K562 (cell line): Measurements from ENCODE around the gene ELMO3. TPM values are rescaled to one million over a fixed set of nuclear protein-coding genes. Genes with fewer than 3 reads are reported as not detected.

ENCODE experiments used
- DIDO1 ChIP-seq: fragments of 450-650 bp; IDR thresholded peaks from 2 replicates; pipeline ENCODE4 v1.6.1; 2016; ENCODE audit warnings: low read depth, missing biosample characterization, missing genetic modification characterization
- DNMT1 ChIP-seq: fragments of 450-650 bp; IDR thresholded peaks from 2 replicates; pipeline ENCODE4 v1.6.1; 2016; ENCODE audit warnings: antibody characterized with exemption, mild to moderate bottlenecking
- FIP1L1 ChIP-seq: fragments of 200-400 bp; formaldehyde crosslinking; IDR thresholded peaks from 2 replicates; pipeline ENCODE4 v1.6.1; 2018; ENCODE audit warnings: mild to moderate bottlenecking, low read depth, low read length; ENCODE audit not compliant: poor library complexity, severe bottlenecking
- FOXO4 ChIP-seq: fragments of 450-650 bp; formaldehyde crosslinking; IDR thresholded peaks from 2 replicates; pipeline ENCODE4 v1.4.0; 2020; ENCODE audit warnings: mild to moderate bottlenecking, moderate library complexity
- HDAC1 ChIP-seq, 2 experiments: fragments of 450-650 bp; IDR thresholded peaks; 2 replicates each; pipeline ENCODE4 v1.6.1; 2016 to 2017; ENCODE audit warnings: inconsistent platforms in 1 of 2, mild to moderate bottlenecking in 1 of 2, moderate library complexity in 1 of 2
- MAZ ChIP-seq, 2 experiments: fragments of 450-650 bp in 1 of 2; sonication (generic) in 1 of 2; formaldehyde crosslinking; IDR thresholded peaks in 1 of 2; conservative IDR thresholded peaks in 1 of 2; 2 replicates each; pipeline versions ENCODE4 v1.4.0 to v1.5.0; 2020; ENCODE audit warnings: mild to moderate bottlenecking in 1 of 2, missing genetic modification reagents in 1 of 2
- MLLT1 ChIP-seq, 2 experiments: fragments of 450-650 bp; IDR thresholded peaks; 2 replicates each; pipeline ENCODE4 v1.6.1; 2016
- NCOA6 ChIP-seq: fragments of 450-650 bp; IDR thresholded peaks from 2 replicates; pipeline ENCODE4 v1.6.1; 2017; ENCODE audit warnings: mild to moderate bottlenecking
- NFATC3 ChIP-seq: fragments of 450-650 bp; IDR thresholded peaks from 2 replicates; pipeline ENCODE4 v1.6.1; 2017; ENCODE audit warnings: mild to moderate bottlenecking
- OTX1 ChIP-seq: fragments of 450-650 bp; formaldehyde crosslinking; IDR thresholded peaks from 2 replicates; pipeline ENCODE4 v1.4.0; 2022; ENCODE audit warnings: mild to moderate bottlenecking
- RBM25 ChIP-seq: fragments of 200-400 bp; formaldehyde crosslinking; IDR thresholded peaks from 2 replicates; pipeline ENCODE4 v1.6.1; 2018; ENCODE audit warnings: low read length, low read depth, moderate library complexity; ENCODE audit not compliant: severe bottlenecking
- RBM34 ChIP-seq: fragments of 200-400 bp; formaldehyde crosslinking; IDR thresholded peaks from 2 replicates; pipeline ENCODE4 v1.6.1; 2018; ENCODE audit warnings: low read length, borderline replicate concordance; ENCODE audit not compliant: insufficient read depth
- SIN3A ChIP-seq, 2 experiments: fragments of 150-350 bp in 1 of 2; IDR thresholded peaks; 2 replicates each; pipeline ENCODE4 v1.6.1; 2011 to 2016; ENCODE audit warnings: borderline replicate concordance in 2 of 2, low read depth in 2 of 2, low read length in 2 of 2, mild to moderate bottlenecking in 2 of 2, moderate library complexity in 2 of 2; ENCODE audit not compliant: control insufficient read depth in 1 of 2
- TCF15 ChIP-seq: fragments of 250-450 bp; sonication (Bioruptor Pico); IDR thresholded peaks from 2 replicates; pipeline ENCODE4 v1.8.0; 2022; ENCODE audit warnings: moderate library complexity, mild to moderate bottlenecking, inconsistent platforms
- WHSC1 ChIP-seq: IDR thresholded peaks from one replicate; pipeline ENCODE4 v1.6.1; 2012; ENCODE audit warnings: low read length, control low read depth, inconsistent platforms
- ZBTB7A ChIP-seq: IDR thresholded peaks from 2 replicates; pipeline ENCODE4 v1.6.1; 2011; ENCODE audit warnings: low read depth, mild to moderate bottlenecking, low read length, moderate library complexity, borderline replicate concordance; ENCODE audit not compliant: control insufficient read depth
- ZBTB9 ChIP-seq: fragments of 450-650 bp; formaldehyde crosslinking; IDR thresholded peaks from 2 replicates; pipeline ENCODE4 v1.4.0; 2020; ENCODE audit warnings: mild to moderate bottlenecking, moderate library complexity
- ZNF274 ChIP-seq: IDR thresholded peaks from 2 replicates; pipeline ENCODE4 v1.6.1; 2011; ENCODE audit warnings: low read depth, mild to moderate bottlenecking, low read length, moderate library complexity, borderline replicate concordance
- ZNF740 ChIP-seq, 3 experiments: fragments of 200-800 bp in 1 of 3; sonication (Bioruptor generic) in 1 of 3; sonication (generic) in 1 of 3; formaldehyde crosslinking in 1 of 3; IDR thresholded peaks; 2 replicates each; pipeline versions ENCODE4 v1.6.1 to v1.8.0; 2016 to 2022; ENCODE audit warnings: mild to moderate bottlenecking in 2 of 3, missing compliant biosample characterization in 2 of 3, missing genetic modification characterization in 2 of 3, missing genetic modification reagents in 1 of 3
- polyA plus RNA-seq, 8 experiments: library from polyadenylated mRNA; depleted of rRNA in 4 of 8; stranded (reverse) in 5 of 8; unstranded in 3 of 8; fragments of >200 nt; fragmentation: Nextera tagmentation in 2 of 8; fragmentation: Illumina TruSeq in 1 of 8; extraction: Ambion mirVana in 2 of 8; extraction: Trizol in 1 of 8; gene quantifications; 2 replicates each; pipeline versions ENCODE4 v1.2.1 to v1.2.3, GENCODE V29; 2011 to 2014; ENCODE audit warnings: inconsistent platforms in 1 of 8, missing spikeins in 1 of 8
- total RNA-seq, 7 experiments: library from RNA; depleted of rRNA in 6 of 7; stranded (reverse); fragments of >200 nt in 6 of 7; fragmentation: Illumina TruSeq in 2 of 7; extraction: Trizol in 2 of 7; gene quantifications; 2 replicates each; pipeline versions ENCODE4 v1.2.1 to v1.2.3, GENCODE V29; 2011 to 2021; ENCODE audit warnings: low replicate concordance in 1 of 7

ELMO3 gene
- total and polyA plus RNA-seq, 9 of the 15 experiments (the other 6 are each of a cell fraction or from before 2014, with no cell fraction given): 0.04 to 5.1 (median 1.5) TPM

GRCh38 chr16:67226804-67227566 is 28.1 kb downstream of the ELMO3 start, which contains the start of gene TMEM208 (continued):
- peak; percentile 50; the same call in 1 of the 2 replicates for TF ChIP-seq DNMT1
- peak; percentile 97 for TF ChIP-seq DIDO1 (tag)
- no peak for TF ChIP-seq RBM25
- TF ChIP-seq TCF15 (CRISPR knock-in tag): no peak
- no peak for TF ChIP-seq NFATC3
- TF ChIP-seq RBM34: no peak
- TF ChIP-seq ZNF740 (CRISPR knock-in tag; IDR thresholded peaks at IDR 0.05): peak; percentile 56; the same call in 1 of the 2 replicates
- no peak for TF ChIP-seq ZNF740 (tag; IDR thresholded peaks at IDR 0.05)
- TF ChIP-seq ZBTB7A: peak; percentile 81; the same call in 1 of the 2 replicates
- TF ChIP-seq WHSC1: no peak
- no peak for TF ChIP-seq FOXO4 (CRISPR knock-in tag)
- TF ChIP-seq MAZ (CRISPR knock-in tag; conservative IDR thresholded peaks at IDR 0.05 in 1 of 2, IDR thresholded peaks at IDR 0.05 in 1 of 2): peak; percentile 95 to 99
- peak; percentile 97 to 99 for TF ChIP-seq SIN3A (IDR thresholded peaks at IDR 0.05; ENCODE audit: borderline replicate concordance in 2 of 2, control insufficient read depth in 1 of 2, low read depth in 2 of 2, low read length in 2 of 2)
- no peak for TF ChIP-seq ZBTB9
- TF ChIP-seq MLLT1 (IDR thresholded peaks at IDR 0.05): peak; percentile 72 to 82; a peak in 3 of 4 replicates
- no peak for TF ChIP-seq ZNF274
- TF ChIP-seq OTX1: peak; percentile 16; the same call in 1 of the 2 replicates
- TF ChIP-seq FIP1L1: no peak
- peak; percentile 84 to 98; a peak in 3 of 4 replicates for TF ChIP-seq HDAC1 (IDR thresholded peaks at IDR 0.05)
- no peak for TF ChIP-seq NCOA6
